Endothelial cell of umbilical vein (primary cell): Measurements from ENCODE around the gene SST. TPM values are rescaled to one million over a fixed set of nuclear protein-coding genes. Genes with fewer than 3 reads are reported as not detected.
"Not testable (repeated sequence)": the region's sequence is repeated elsewhere in the genome, so short reads cannot be mapped to it uniquely, and the experiment has no call there.

Experiments
- BruUV-seq: library from RNA; stranded (reverse); fragments of 400-500 nt; replicated peaks from 2 replicates; lab custom pipeline; 2021; lab: Mats Ljungman, UMichigan
- CTCF ChIA-PET: fragments of 300-600, 350-600 bp; sonication (Branson Sonifier 250); formaldehyde crosslinking; loops from one replicate; lab custom pipeline; 2021; ENCODE audit warnings: antibody characterized with exemption, inconsistent platforms; lab: Charles Lee
- POLR2A ChIA-PET: fragments of 300-600, 350-600 bp; sonication (Branson Sonifier 250); formaldehyde crosslinking; loops from one replicate; lab custom pipeline; 2021; ENCODE audit warnings: antibody characterized with exemption, inconsistent platforms; lab: Charles Lee
- DNase-seq: peaks from one replicate; pipeline ENCODE4 v3.0.0-alpha.2; 2011; ENCODE audit warnings: low read depth, low spot score
- FAIRE-seq: peaks from 2 replicates; lab custom pipeline; 2011; peaks lifted over from hg19 to GRCh38; lab: Jason Lieb, UNC
- H2AFZ ChIP-seq: 2 replicates; pipeline ENCODE4 v1.6.0; 2012; ENCODE audit warnings: low read depth, low read length, control low read depth, inconsistent platforms
- H3K27ac ChIP-seq: 2 replicates; pipeline ENCODE4 v1.5.1; 2011; ENCODE audit warnings: low read depth, mild to moderate bottlenecking, control low read depth, low read length, moderate library complexity; ENCODE audit not compliant: insufficient read depth
- H3K27me3 ChIP-seq, 2 experiments: 2 replicates each; pipeline versions ENCODE4 v1.6.0 to v1.6.1; 2011; ENCODE audit warnings: low read length in 2 of 2, mixed read lengths in 1 of 2; ENCODE audit not compliant: control insufficient read depth in 2 of 2, insufficient read depth in 2 of 2
- H3K36me3 ChIP-seq, 2 experiments: 2 replicates in 1 of 2; 3 replicates in 1 of 2; pipeline ENCODE4 v1.5.1; 2011; ENCODE audit warnings: low read length in 2 of 2, mild to moderate bottlenecking in 1 of 2, moderate library complexity in 1 of 2; ENCODE audit not compliant: control insufficient read depth in 2 of 2, insufficient read depth in 2 of 2; ENCODE audit errors: extremely low read depth in 1 of 2
- H3K4me1 ChIP-seq: 3 replicates; pipeline ENCODE4 v1.5.1; 2011; ENCODE audit warnings: mild to moderate bottlenecking, low read length; ENCODE audit not compliant: control insufficient read depth, insufficient read depth; ENCODE audit errors: extremely low read depth
- H3K4me2 ChIP-seq: 2 replicates; pipeline ENCODE4 v1.6.1; 2011; ENCODE audit warnings: low read length, control low read depth, mixed read lengths; ENCODE audit not compliant: insufficient read depth
- H3K4me3 ChIP-seq, 3 experiments: fragments of 200-600 bp in 1 of 3; sonication (generic), shearing (Covaris generic) in 1 of 3; replicated peaks in 1 of 3; 2 replicates each; pipeline ENCODE4 v1.5.1; 2011 to 2016; ENCODE audit warnings: control low read depth in 3 of 3, low read length in 3 of 3, mild to moderate bottlenecking in 2 of 3, inconsistent platforms in 1 of 3, low read depth in 1 of 3, moderate library complexity in 1 of 3; ENCODE audit not compliant: insufficient read depth in 1 of 3
- H3K79me2 ChIP-seq: 2 replicates; pipeline ENCODE4 v1.6.0; 2012; ENCODE audit warnings: low read length, inconsistent platforms; ENCODE audit not compliant: control insufficient read depth, insufficient read depth
- H3K9ac ChIP-seq: replicated peaks from 2 replicates; pipeline ENCODE3; 2011; ENCODE audit warnings: low read length, control low read depth; ENCODE audit not compliant: insufficient read depth; ENCODE audit errors: extremely low read depth
- H3K9me1 ChIP-seq: replicated peaks from 3 replicates; pipeline ENCODE4 v1.6.0; 2011; ENCODE audit warnings: mild to moderate bottlenecking, low read length; ENCODE audit not compliant: control insufficient read depth, insufficient read depth; ENCODE audit errors: extremely low read depth
- H3K9me3 ChIP-seq: replicated peaks from 2 replicates; pipeline ENCODE4 v1.5.1; 2012; ENCODE audit warnings: low read length, inconsistent platforms; ENCODE audit not compliant: control insufficient read depth, insufficient read depth
- H4K20me1 ChIP-seq: replicated peaks from 2 replicates; pipeline ENCODE3; 2011; ENCODE audit warnings: mild to moderate bottlenecking, low read length; ENCODE audit not compliant: control insufficient read depth, insufficient read depth; ENCODE audit errors: extremely low read depth
- CTCF ChIP-seq, 2 donors: IDR thresholded peaks; 1 replicate in 1 of 2; 2 replicates in 1 of 2; pipeline ENCODE4 v1.5.1; 2011; ENCODE audit warnings: low read length in 2 of 2, mild to moderate bottlenecking in 2 of 2, moderate library complexity in 2 of 2, control low read depth in 1 of 2, inconsistent platforms in 1 of 2, low read depth in 1 of 2; ENCODE audit not compliant: insufficient read depth in 1 of 2; ENCODE audit errors: extremely low read depth in 1 of 2
- EZH2 ChIP-seq: IDR thresholded peaks from 2 replicates; pipeline ENCODE4 v1.6.1; 2012; ENCODE audit warnings: borderline replicate concordance, low read depth, mild to moderate bottlenecking, moderate library complexity, low read length, inconsistent platforms; ENCODE audit not compliant: severe bottlenecking
- FOS ChIP-seq: IDR thresholded peaks from 2 replicates; pipeline ENCODE4 v1.6.1; 2011; ENCODE audit warnings: mild to moderate bottlenecking, low read length, moderate library complexity, borderline replicate concordance; ENCODE audit not compliant: insufficient read depth
- GATA2 ChIP-seq: IDR thresholded peaks from 2 replicates; pipeline ENCODE4 v1.7.0; 2011; ENCODE audit warnings: low read depth, mild to moderate bottlenecking, moderate library complexity, mixed read lengths, low read length; ENCODE audit not compliant: insufficient read length, insufficient read depth
- JUN ChIP-seq: IDR thresholded peaks from 2 replicates; pipeline ENCODE4 v1.6.1; 2011; ENCODE audit warnings: borderline replicate concordance, low read depth; ENCODE audit not compliant: insufficient read length, insufficient read depth
- MAX ChIP-seq: IDR thresholded peaks from 2 replicates; pipeline ENCODE4 v1.6.1; 2011; ENCODE audit not compliant: insufficient read depth, insufficient read length
- MYC ChIP-seq: IDR thresholded peaks from one replicate; pipeline ENCODE4 v1.6.1; 2011; ENCODE audit warnings: mild to moderate bottlenecking, low read depth, low read length
- POLR2A ChIP-seq: IDR thresholded peaks from 2 replicates; pipeline ENCODE4 v1.6.1; 2012; ENCODE audit warnings: low read depth, mild to moderate bottlenecking, control low read depth, low read length
- POLR2AphosphoS5 ChIP-seq: IDR thresholded peaks from 2 replicates; pipeline ENCODE4 v1.6.1; 2012; ENCODE audit warnings: low read depth, mild to moderate bottlenecking, control low read depth, low read length, moderate library complexity; ENCODE audit not compliant: insufficient read depth
- dilution Hi-C: fragments of 300-500 bp; cut with MboI; formaldehyde crosslinking; loops from one replicate; pipeline ENCODE4 v1.15.0; 2019; ENCODE audit warnings: low sequenced_read_pairs; ENCODE audit not compliant: extremely low pct_ligation_motif_present
- intact Hi-C: fragments of 100-400 bp; cut with micrococcal nuclease; formaldehyde crosslinking; loops from one replicate; pipeline ENCODE4 v1.10.0; 2022
- polyA plus RNA-seq, 4 experiments: library from polyadenylated mRNA; depleted of rRNA in 3 of 4; stranded (reverse) in 3 of 4; unstranded in 1 of 4; fragments of >200 nt; gene quantifications; 2 replicates each; pipeline versions ENCODE4 v1.2.1 to v1.2.3, GENCODE V29; 2011 to 2012; ENCODE audit warnings: missing spikeins in 1 of 4
- total RNA-seq: library from RNA; stranded (reverse); gene quantifications from 2 replicates; pipeline ENCODE4 v1.2.3, GENCODE V29; 2021

Gene SST
- total and polyA plus RNA-seq, 2 donors (not counting 3 experiments of a cell fraction or from before 2014, with no cell fraction given), result not detected

GRCh38 chr3:187684444-187684843 lies 14.2 kb upstream of the SST start:
- Histone ChIP-seq H2AFZ (no peak overlapping the region), H4K20me1 (no peaks in the 10 kb centered on the region), H3K4me2 (no peak overlapping the region), H3K9me1 (no peaks in the 10 kb centered on the region), H3K4me1 (no peaks in the 10 kb centered on the region), H3K27ac (no peak overlapping the region), H3K9me3 (no peaks in the 10 kb centered on the region), H3K4me3 (no peak overlapping the region), H3K36me3 (no peaks in the 10 kb centered on the region), H3K9ac (no peak overlapping the region), H3K79me2 (no peaks in the 10 kb centered on the region), H3K27me3 (peaks cover 0 to 3% of the 10 kb centered on the region in 2 experiments)
- POLR2A ChIA-PET, result no interaction called here
- CTCF ChIA-PET, result interaction anchor here (0.7 to 6.7 kb wide), 2 partner anchors 363 to 464 kb away, joined by 3 to 486 read pairs; no protein-coding TSS in a partner anchor
- TF ChIP-seq JUN, result no peak
- TF ChIP-seq GATA2, result no peak
- TF ChIP-seq MAX, result no peak
- TF ChIP-seq MYC, result no peak
- TF ChIP-seq EZH2, result no peak
- no peak for TF ChIP-seq POLR2A
- TF ChIP-seq POLR2AphosphoS5, result no peak
- no peak for TF ChIP-seq CTCF (IDR thresholded peaks at IDR 0.05; ENCODE audit: extremely low read depth in 1 of 2, insufficient read depth in 1 of 2, low read depth in 1 of 2, low read length in 2 of 2)
- no peak for TF ChIP-seq FOS
- DNase-seq (no peak), FAIRE-seq (no peak)
- intact Hi-C loops (no loop called here), dilution Hi-C loops (loop anchor here (25.0 kb wide), 1 partner anchor 372 kb away; no protein-coding TSS in a partner anchor)
- no TSS peak for BruUV-seq

GRCh38 chr3:187681756-187682155 lies 11.6 kb upstream of the SST start:
- H3K9me3 ChIP-seq, H3K4me3 ChIP-seq, H3K27ac ChIP-seq, BruUV-seq, H4K20me1 ChIP-seq, H3K27me3 ChIP-seq, H2AFZ ChIP-seq, FAIRE-seq, H3K4me2 ChIP-seq, H3K36me3 ChIP-seq, H3K4me1 ChIP-seq, H3K9me1 ChIP-seq, intact Hi-C loops, H3K79me2 ChIP-seq, DNase-seq, H3K9ac ChIP-seq: not testable (repeated sequence)
- POLR2A ChIA-PET, result interaction anchor here (1.1 kb wide), 1 partner anchor 12 kb away, joined by 3 read pairs; no protein-coding TSS in a partner anchor
- CTCF ChIA-PET, result interaction anchor here (0.6 to 8.1 kb wide), 7 partner anchors 17 to 461 kb away, joined by 3 to 486 read pairs (median 3); no protein-coding TSS in a partner anchor
- dilution Hi-C loops, result loop anchor here (25.0 kb wide), 1 partner anchor 369 kb away; no protein-coding TSS in a partner anchor
